ENCODE data around the gene ATP2B2.

The ATP2B2 gene

GRCh38 chr3:10444511-10444910 lies 60.9 kb downstream of the ATP2B2 start:
- H3K9me3 ChIP-seq (ENCODE audit: control insufficient read depth, insufficient read depth, low read depth, low read length) = no peaks in the 10 kb centered on the region
- no peak overlapping the region for H3K4me3 ChIP-seq (ENCODE audit: low read depth, low read length)
- H3K4me1 ChIP-seq (ENCODE audit: control insufficient read depth, insufficient read depth, low read length) = no peaks in the 10 kb centered on the region
- no peak for TF ChIP-seq ZNF677 (tag by site-specific recombination; IDR thresholded peaks at IDR 0.05)
- no peak for TF ChIP-seq ZNF529 (tag by site-specific recombination; IDR thresholded peaks at IDR 0.05; ENCODE audit: insufficient replicate concordance)
- no peak for TF ChIP-seq ZBTB26 (tag by site-specific recombination; optimal IDR thresholded peaks at IDR 0.05)
- TF ChIP-seq ZFP37 (tag by site-specific recombination; IDR thresholded peaks at IDR 0.05) = no peak
- CTCF ChIA-PET = no interaction called here
- no peak overlapping the region for H3K27ac ChIP-seq (ENCODE audit: extremely low read depth, low read depth, low read length)
- POLR2A ChIA-PET = no interaction called here
- no peaks in the 10 kb centered on the region for H3K36me3 ChIP-seq (ENCODE audit: control insufficient read depth in 2 of 2, insufficient read depth in 1 of 2, low read length in 2 of 2)

- Histone ChIP-seq H3K9me3 (ENCODE audit: control insufficient read depth, insufficient read depth, low read depth, low read length) (no peaks in the 10 kb centered on the region), H3K27ac (ENCODE audit: extremely low read depth, low read depth, low read length) (no peak overlapping the region), H3K36me3 (ENCODE audit: control insufficient read depth in 2 of 2, insufficient read depth in 1 of 2, low read length in 2 of 2) (no peaks in the 10 kb centered on the region), H3K4me1 (ENCODE audit: control insufficient read depth, insufficient read depth, low read length) (no peaks in the 10 kb centered on the region), H3K4me3 (ENCODE audit: low read depth, low read length) (no peak overlapping the region)
- TF ChIP-seq SP2 (tag by site-specific recombination; IDR thresholded peaks at IDR 0.05) (no peak), ZNF621 (tag by site-specific recombination; IDR thresholded peaks at IDR 0.05) (no peak), MZF1 (tag by site-specific recombination; IDR thresholded peaks at IDR 0.05; ENCODE audit: borderline replicate concordance) (no peak), ZNF677 (tag by site-specific recombination; IDR thresholded peaks at IDR 0.05) (no peak), ZBTB20 (tag by site-specific recombination; IDR thresholded peaks at IDR 0.05) (no peak), ZEB2 (tag by site-specific recombination; IDR thresholded peaks at IDR 0.05) (no peak), ZNF518A (tag by site-specific recombination; conservative IDR thresholded peaks at IDR 0.05; ENCODE audit: low read depth) (no peak), ZNF157 (tag by site-specific recombination; IDR thresholded peaks at IDR 0.05) (no peak), ZNF239 (tag by site-specific recombination; IDR thresholded peaks at IDR 0.05) (no peak), ZFP37 (tag by site-specific recombination; IDR thresholded peaks at IDR 0.05) (no peak), ZNF645 (tag by site-specific recombination; IDR thresholded peaks at IDR 0.05) (no peak), GFI1B (tag by site-specific recombination; IDR thresholded peaks at IDR 0.05) (no peak), MEIS1 (CRISPR knock-in tag; IDR thresholded peaks at IDR 0.05; ENCODE audit: borderline replicate concordance) (no peak), ZNF707 (tag by site-specific recombination; IDR thresholded peaks at IDR 0.05) (no peak), WT1 (tag by site-specific recombination; IDR thresholded peaks at IDR 0.05) (no peak), ZBTB26 (tag by site-specific recombination; optimal IDR thresholded peaks at IDR 0.05) (no peak), ZNF354C (tag by site-specific recombination; IDR thresholded peaks at IDR 0.05; ENCODE audit: borderline replicate concordance, low read depth) (no peak), ZNF629 (tag by site-specific recombination; IDR thresholded peaks at IDR 0.05) (no peak)
- TF ChIP-seq, protein P1, sequence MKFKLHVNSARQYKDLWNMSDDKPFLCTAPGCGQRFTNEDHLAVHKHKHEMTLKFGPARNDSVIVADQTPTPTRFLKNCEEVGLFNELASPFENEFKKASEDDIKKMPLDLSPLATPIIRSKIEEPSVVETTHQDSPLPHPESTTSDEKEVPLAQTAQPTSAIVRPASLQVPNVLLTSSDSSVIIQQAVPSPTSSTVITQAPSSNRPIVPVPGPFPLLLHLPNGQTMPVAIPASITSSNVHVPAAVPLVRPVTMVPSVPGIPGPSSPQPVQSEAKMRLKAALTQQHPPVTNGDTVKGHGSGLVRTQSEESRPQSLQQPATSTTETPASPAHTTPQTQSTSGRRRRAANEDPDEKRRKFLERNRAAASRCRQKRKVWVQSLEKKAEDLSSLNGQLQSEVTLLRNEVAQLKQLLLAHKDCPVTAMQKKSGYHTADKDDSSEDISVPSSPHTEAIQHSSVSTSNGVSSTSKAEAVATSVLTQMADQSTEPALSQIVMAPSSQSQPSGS (tag by site-specific recombination; IDR thresholded peaks at IDR 0.05; ENCODE audit: low read depth) = no peak
- TF ChIP-seq, protein P2, sequence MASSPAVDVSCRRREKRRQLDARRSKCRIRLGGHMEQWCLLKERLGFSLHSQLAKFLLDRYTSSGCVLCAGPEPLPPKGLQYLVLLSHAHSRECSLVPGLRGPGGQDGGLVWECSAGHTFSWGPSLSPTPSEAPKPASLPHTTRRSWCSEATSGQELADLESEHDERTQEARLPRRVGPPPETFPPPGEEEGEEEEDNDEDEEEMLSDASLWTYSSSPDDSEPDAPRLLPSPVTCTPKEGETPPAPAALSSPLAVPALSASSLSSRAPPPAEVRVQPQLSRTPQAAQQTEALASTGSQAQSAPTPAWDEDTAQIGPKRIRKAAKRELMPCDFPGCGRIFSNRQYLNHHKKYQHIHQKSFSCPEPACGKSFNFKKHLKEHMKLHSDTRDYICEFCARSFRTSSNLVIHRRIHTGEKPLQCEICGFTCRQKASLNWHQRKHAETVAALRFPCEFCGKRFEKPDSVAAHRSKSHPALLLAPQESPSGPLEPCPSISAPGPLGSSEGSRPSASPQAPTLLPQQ (tag by site-specific recombination; IDR thresholded peaks at IDR 0.05) = no peak
- ChIA-PET POLR2A (no interaction called here), CTCF (no interaction called here)
These were observed 61.3 kb downstream of the ATP2B2 start for GRCh38 chr3:10444110-10444429.
